Activated naive CD8-positive, alpha-beta T cell (primary cell): ENCODE results near the gene IGF2R.

Experiments
- H3K27ac Mint-ChIP-seq: one replicate; pipeline ENCODE4 v1.8.0; 2021; ENCODE audit warnings: mixed read lengths
- H3K27me3 Mint-ChIP-seq: one replicate; pipeline ENCODE4 v1.8.0; 2021; ENCODE audit warnings: mixed read lengths
- H3K36me3 Mint-ChIP-seq: one replicate; pipeline ENCODE4 v1.8.0; 2021; ENCODE audit warnings: mixed read lengths
- H3K4me1 Mint-ChIP-seq: one replicate; pipeline ENCODE4 v1.8.0; 2021; ENCODE audit warnings: low read depth, mixed read lengths
- H3K4me3 Mint-ChIP-seq: one replicate; pipeline ENCODE4 v1.8.0; 2021; ENCODE audit warnings: mild to moderate bottlenecking, mixed read lengths
- H3K9me3 Mint-ChIP-seq: one replicate; pipeline ENCODE4 v1.8.0; 2021; ENCODE audit warnings: low read depth, mixed read lengths

The IGF2R gene

GRCh38 chr6:160032538-160032937 is 63.7 kb downstream of the IGF2R start:
- H3K27me3 Mint-ChIP-seq = no peaks in the 10 kb centered on the region
- no peak overlapping the region for H3K27ac Mint-ChIP-seq
- H3K36me3 Mint-ChIP-seq = peaks cover 11% of the 10 kb centered on the region
- H3K9me3 Mint-ChIP-seq = no peaks in the 10 kb centered on the region
- H3K4me3 Mint-ChIP-seq = no peak overlapping the region
- H3K4me1 Mint-ChIP-seq = peaks cover 10% of the 10 kb centered on the region

GRCh38 chr6:160034036-160034930 is 65.4 kb downstream of the IGF2R start:
- no peak overlapping the region for H3K27ac Mint-ChIP-seq
- H3K27me3 Mint-ChIP-seq = no peaks in the 10 kb centered on the region
- peaks cover 14% of the 10 kb centered on the region for H3K4me1 Mint-ChIP-seq
- H3K9me3 Mint-ChIP-seq = no peaks in the 10 kb centered on the region
- H3K4me3 Mint-ChIP-seq = no peak overlapping the region
- peaks cover 9% of the 10 kb centered on the region for H3K36me3 Mint-ChIP-seq

- Mint-ChIP-seq H3K27ac (no peak overlapping the region), H3K27me3 (no peaks in the 10 kb centered on the region), H3K36me3 (peaks cover 9% of the 10 kb centered on the region), H3K9me3 (no peaks in the 10 kb centered on the region), H3K4me1 (peaks cover 19% of the 10 kb centered on the region), H3K4me3 (no peak overlapping the region)
Measured at GRCh38 chr6:160035241-160035640, 66.4 kb downstream of the IGF2R start.

- H3K36me3 Mint-ChIP-seq = peaks cover 9% of the 10 kb centered on the region
- H3K4me3 Mint-ChIP-seq = no peak overlapping the region
- no peaks in the 10 kb centered on the region for H3K27me3 Mint-ChIP-seq
- H3K9me3 Mint-ChIP-seq = no peaks in the 10 kb centered on the region
- H3K4me1 Mint-ChIP-seq = peaks cover 23% of the 10 kb centered on the region
- no peak overlapping the region for H3K27ac Mint-ChIP-seq
Measured at GRCh38 chr6:160035693-160036330, 66.9 kb downstream of the IGF2R start.

- Mint-ChIP-seq H3K4me3 (no peak overlapping the region), H3K4me1 (peaks cover 23% of the 10 kb centered on the region), H3K27me3 (no peaks in the 10 kb centered on the region), H3K9me3 (no peaks in the 10 kb centered on the region), H3K36me3 (peaks cover 9% of the 10 kb centered on the region), H3K27ac (no peak overlapping the region)
Measured at GRCh38 chr6:160036331-160036695, 67.4 kb downstream of the IGF2R start.

- H3K9me3 Mint-ChIP-seq = no peaks in the 10 kb centered on the region
- H3K4me3 Mint-ChIP-seq = no peak overlapping the region
- H3K36me3 Mint-ChIP-seq = peaks cover 9% of the 10 kb centered on the region
- H3K27me3 Mint-ChIP-seq = no peaks in the 10 kb centered on the region
- H3K27ac Mint-ChIP-seq = no peak overlapping the region
- H3K4me1 Mint-ChIP-seq = peaks cover 23% of the 10 kb centered on the region
Measured at GRCh38 chr6:160036790-160037206, 67.9 kb downstream of the IGF2R start.

- peaks cover 12% of the 10 kb centered on the region for H3K36me3 Mint-ChIP-seq
- H3K27ac Mint-ChIP-seq = no peak overlapping the region
- H3K4me3 Mint-ChIP-seq = no peak overlapping the region
- peaks cover 25% of the 10 kb centered on the region for H3K4me1 Mint-ChIP-seq
- no peaks in the 10 kb centered on the region for H3K27me3 Mint-ChIP-seq
- H3K9me3 Mint-ChIP-seq = no peaks in the 10 kb centered on the region
Measured at GRCh38 chr6:160038479-160038878, 69.6 kb downstream of the IGF2R start.

GRCh38 chr6:160039441-160039840 is 70.6 kb downstream of the IGF2R start:
- H3K27me3 Mint-ChIP-seq = no peaks in the 10 kb centered on the region
- no peaks in the 10 kb centered on the region for H3K9me3 Mint-ChIP-seq
- peaks cover 25% of the 10 kb centered on the region for H3K4me1 Mint-ChIP-seq
- H3K36me3 Mint-ChIP-seq = peaks cover 11% of the 10 kb centered on the region
- peak overlapping the region; percentile 64 for H3K27ac Mint-ChIP-seq
- H3K4me3 Mint-ChIP-seq = no peak overlapping the region

- Mint-ChIP-seq H3K4me1 (peaks cover 25% of the 10 kb centered on the region), H3K36me3 (peaks cover 11% of the 10 kb centered on the region), H3K4me3 (no peak overlapping the region), H3K27me3 (no peaks in the 10 kb centered on the region), H3K9me3 (no peaks in the 10 kb centered on the region), H3K27ac (no peak overlapping the region)
Measured at GRCh38 chr6:160040055-160040454, 71.2 kb downstream of the IGF2R start.

GRCh38 chr6:160040527-160041264 is 71.8 kb downstream of the IGF2R start:
- Mint-ChIP-seq H3K36me3 (peaks cover 15% of the 10 kb centered on the region), H3K9me3 (no peaks in the 10 kb centered on the region), H3K4me3 (no peak overlapping the region), H3K27me3 (no peaks in the 10 kb centered on the region), H3K27ac (peak overlapping the region; percentile 66), H3K4me1 (peaks cover 25% of the 10 kb centered on the region)

GRCh38 chr6:160041608-160042007 is 72.7 kb downstream of the IGF2R start:
- H3K4me1 Mint-ChIP-seq = peaks cover 25% of the 10 kb centered on the region
- H3K27me3 Mint-ChIP-seq = no peaks in the 10 kb centered on the region
- H3K27ac Mint-ChIP-seq = no peak overlapping the region
- H3K4me3 Mint-ChIP-seq = no peak overlapping the region
- H3K36me3 Mint-ChIP-seq = peaks cover 14% of the 10 kb centered on the region
- H3K9me3 Mint-ChIP-seq = no peaks in the 10 kb centered on the region

- H3K27ac Mint-ChIP-seq = no peak overlapping the region
- no peaks in the 10 kb centered on the region for H3K27me3 Mint-ChIP-seq
- H3K4me3 Mint-ChIP-seq = no peak overlapping the region
- peaks cover 25% of the 10 kb centered on the region for H3K4me1 Mint-ChIP-seq
- H3K36me3 Mint-ChIP-seq = peaks cover 17% of the 10 kb centered on the region
- H3K9me3 Mint-ChIP-seq = no peaks in the 10 kb centered on the region
Measured at GRCh38 chr6:160042014-160042773, 73.3 kb downstream of the IGF2R start.

GRCh38 chr6:160042788-160043301 is 74.0 kb downstream of the IGF2R start:
- no peaks in the 10 kb centered on the region for H3K27me3 Mint-ChIP-seq
- H3K4me1 Mint-ChIP-seq = peaks cover 23% of the 10 kb centered on the region
- H3K4me3 Mint-ChIP-seq = no peak overlapping the region
- H3K27ac Mint-ChIP-seq = no peak overlapping the region
- no peaks in the 10 kb centered on the region for H3K9me3 Mint-ChIP-seq
- H3K36me3 Mint-ChIP-seq = peaks cover 17% of the 10 kb centered on the region

GRCh38 chr6:160043784-160044183 is 74.9 kb downstream of the IGF2R start:
- peaks cover 14% of the 10 kb centered on the region for H3K4me1 Mint-ChIP-seq
- H3K36me3 Mint-ChIP-seq = peaks cover 20% of the 10 kb centered on the region

More at GRCh38 chr6:160043784-160044183, 74.9 kb downstream of the IGF2R start:
- no peaks in the 10 kb centered on the region for H3K9me3 Mint-ChIP-seq
- H3K4me3 Mint-ChIP-seq = no peak overlapping the region
- H3K27ac Mint-ChIP-seq = no peak overlapping the region
- H3K27me3 Mint-ChIP-seq = no peaks in the 10 kb centered on the region
